Progenitor cell of endocrine pancreas (in vitro differentiated cells): ENCODE measurements around the gene LCMT1. TPM values are rescaled to one million over a fixed set of nuclear protein-coding genes. Genes with fewer than 3 reads are reported as not detected.

ENCODE experiments used
- DNase-seq: peaks from one replicate; pipeline ENCODE4 v3.0.0; 2021; ENCODE audit warnings: low spot score; ENCODE audit not compliant: unreplicated experiment
- H3K27ac Mint-ChIP-seq: 2 replicates; pipeline ENCODE4 v1.8.0; 2021; ENCODE audit warnings: mild to moderate bottlenecking, moderate library complexity, mixed read lengths
- H3K27me3 Mint-ChIP-seq: 2 replicates; pipeline ENCODE4 v1.8.0; 2021; ENCODE audit warnings: mixed read lengths
- H3K36me3 Mint-ChIP-seq: 2 replicates; pipeline ENCODE4 v1.8.0; 2022; ENCODE audit warnings: mixed read lengths; ENCODE audit not compliant: insufficient read depth
- H3K4me1 Mint-ChIP-seq: 2 replicates; pipeline ENCODE4 v1.8.0; 2021; ENCODE audit warnings: low read depth, mixed read lengths
- H3K4me3 Mint-ChIP-seq: 2 replicates; pipeline ENCODE4 v1.8.0; 2021; ENCODE audit warnings: low read depth, mild to moderate bottlenecking, moderate library complexity, mixed read lengths
- H3K9me3 Mint-ChIP-seq: 2 replicates; pipeline ENCODE4 v1.8.0; 2021; ENCODE audit warnings: low read depth, mixed read lengths
- CTCF ChIP-seq: fragments of 200-600 bp; sonication (generic); IDR thresholded peaks from one replicate; pipeline ENCODE4 v1.5.0; 2021; ENCODE audit warnings: antibody characterized with exemption, mild to moderate bottlenecking; ENCODE audit not compliant: unreplicated experiment
- total RNA-seq: library from RNA; stranded (reverse); gene quantifications from 2 replicates; pipeline ENCODE4 v1.2.1, GENCODE V29; 2021

The LCMT1 gene
- total RNA-seq, 1 donor from 2014 or later: 71.8 TPM

- H3K4me1 Mint-ChIP-seq: no peaks in the 10 kb centered on the region
- H3K27ac Mint-ChIP-seq: no peak overlapping the region
- H3K27me3 Mint-ChIP-seq: no peaks in the 10 kb centered on the region
- DNase-seq: no peak
- no peak for TF ChIP-seq CTCF
- no peak overlapping the region for H3K4me3 Mint-ChIP-seq
- H3K9me3 Mint-ChIP-seq: no peaks in the 10 kb centered on the region
- H3K36me3 Mint-ChIP-seq: no peaks in the 10 kb centered on the region
Observed at GRCh38 chr16:25080420-25081131, 31.0 kb upstream of the LCMT1 start.

DNA sequence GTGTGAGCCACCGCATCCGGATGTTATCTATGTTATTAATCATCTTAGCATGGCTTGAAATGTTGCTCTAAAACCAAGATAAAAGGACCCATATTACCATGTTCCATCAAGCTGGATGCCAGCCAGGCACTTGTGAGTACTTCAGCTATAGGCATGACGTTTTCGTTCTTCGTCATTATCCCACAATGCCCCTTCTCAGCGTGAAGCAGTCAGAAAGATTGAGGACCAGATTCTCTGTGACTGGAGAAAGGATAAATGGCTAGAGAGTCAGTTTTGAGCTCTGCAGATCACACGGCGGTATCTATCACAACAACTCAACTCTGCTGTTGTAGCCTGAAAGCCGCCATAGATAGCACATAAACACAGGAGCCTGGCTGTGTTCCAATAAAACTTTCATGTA lies 29.8 kb upstream of the LCMT1 start:
- Mint-ChIP-seq H3K27me3 (peaks cover 1% of the 10 kb centered on the region), H3K4me1 (no peaks in the 10 kb centered on the region), H3K36me3 (no peaks in the 10 kb centered on the region), H3K4me3 (no peak overlapping the region), H3K9me3 (no peaks in the 10 kb centered on the region), H3K27ac (no peak overlapping the region)
- DNase-seq: no peak
- TF ChIP-seq CTCF: no peak

GRCh38 chr16:25083065-25083464 lies 28.5 kb upstream of the LCMT1 start:
- Mint-ChIP-seq H3K36me3 (no peaks in the 10 kb centered on the region), H3K27ac (no peak overlapping the region), H3K27me3 (peaks cover 3% of the 10 kb centered on the region), H3K4me3 (no peak overlapping the region), H3K4me1 (no peaks in the 10 kb centered on the region), H3K9me3 (no peaks in the 10 kb centered on the region)
- no peak for TF ChIP-seq CTCF
- no peak for DNase-seq

DNA sequence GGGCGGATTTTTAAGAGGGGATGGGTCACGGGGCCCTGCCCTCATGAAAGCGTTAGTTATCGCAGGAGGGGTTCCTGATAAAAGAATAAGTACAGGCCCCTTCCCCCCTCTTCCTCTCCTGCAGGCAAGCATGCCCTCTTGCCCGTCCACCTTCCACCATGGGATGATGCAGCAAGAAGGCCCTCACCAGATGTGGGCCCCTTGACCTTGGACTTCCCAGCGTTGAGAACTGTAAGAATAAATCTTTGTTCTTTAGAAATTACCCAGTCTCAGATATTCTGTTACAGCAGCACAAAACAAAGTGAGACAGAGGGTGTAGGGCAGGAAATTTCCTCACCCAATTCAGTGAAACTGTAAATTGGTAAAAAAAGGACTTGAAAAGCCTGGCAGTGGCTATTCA lies 27.8 kb upstream of the LCMT1 start:
- DNase-seq: no peak
- peaks cover 3% of the 10 kb centered on the region for H3K27me3 Mint-ChIP-seq
- H3K36me3 Mint-ChIP-seq: no peaks in the 10 kb centered on the region
- no peaks in the 10 kb centered on the region for H3K4me1 Mint-ChIP-seq
- H3K4me3 Mint-ChIP-seq: no peak overlapping the region
- no peaks in the 10 kb centered on the region for H3K9me3 Mint-ChIP-seq
- no peak for TF ChIP-seq CTCF
- no peak overlapping the region for H3K27ac Mint-ChIP-seq

DNA sequence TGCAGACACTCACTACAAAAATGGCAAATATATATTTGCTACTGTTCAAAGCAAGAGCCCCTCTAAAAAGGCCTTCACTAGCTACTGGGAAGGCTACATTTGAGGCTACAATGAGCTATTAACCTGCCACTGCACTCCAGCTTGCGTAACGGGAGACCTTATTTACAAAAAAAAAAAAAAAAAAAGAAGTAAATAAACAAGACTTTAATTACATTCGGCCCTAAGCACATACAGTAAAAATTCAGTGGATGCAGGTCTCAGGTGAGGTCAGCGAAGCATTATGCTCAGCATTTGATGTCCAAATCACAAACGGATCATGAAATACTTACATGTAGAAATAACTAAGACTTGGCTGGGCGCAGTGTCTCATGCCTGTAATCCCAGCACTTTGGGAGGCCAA lies 26.7 kb upstream of the LCMT1 start:
- Mint-ChIP-seq H3K36me3 (no peaks in the 10 kb centered on the region), H3K4me3 (no peak overlapping the region), H3K9me3 (no peaks in the 10 kb centered on the region), H3K27ac (no peak overlapping the region), H3K4me1 (no peaks in the 10 kb centered on the region), H3K27me3 (peaks cover 3% of the 10 kb centered on the region)
- no peak for DNase-seq
- TF ChIP-seq CTCF: no peak
